ENCODE measurements around the gene WDR19. TPM values are rescaled to one million over a fixed set of nuclear protein-coding genes. Genes with fewer than 3 reads are reported as not detected.

Gene WDR19
- total and polyA plus RNA-seq, 5 donors from 2014 or later, result 1.7 to 12.1 (median 2.6) TPM

- Mint-ChIP-seq H3K27ac (peak overlapping the region in 1 of 3 donors; percentile 13), H3K27me3 (no peaks in the 10 kb centered on the region)
Measured at GRCh38 chr4:39233114-39233513, 50.8 kb downstream of the WDR19 start.

GRCh38 chr4:39233783-39234182 lies 51.5 kb downstream of the WDR19 start:
- no peaks in the 10 kb centered on the region for H3K4me1 Mint-ChIP-seq
- Histone ChIP-seq H3K27me3 (ENCODE audit: control insufficient read depth, insufficient read depth, low read length) (no peaks in the 10 kb centered on the region), H3K4me3 (ENCODE audit: low read depth, low read length) (no peak overlapping the region), H3K4me1 (ENCODE audit: control insufficient read depth, insufficient read depth, low read length, poor library complexity, severe bottlenecking) (no peaks in the 10 kb centered on the region), H3K27ac (ENCODE audit: insufficient read depth, low read length, poor library complexity, severe bottlenecking) (no peak overlapping the region), H3K9me3 (ENCODE audit: control insufficient read depth in 2 of 2, low read length in 2 of 2) (no peaks in the 10 kb centered on the region), H3K36me3 (ENCODE audit: control insufficient read depth, insufficient read depth, low read length) (no peaks in the 10 kb centered on the region)
- H3K9me3 Mint-ChIP-seq, result no peaks in the 10 kb centered on the region
- ATAC-seq (ENCODE audit: low read depth in 2 of 2), result no peak
- H3K27ac Mint-ChIP-seq, result no peak overlapping the region
- peaks cover 29% of the 10 kb centered on the region for H3K36me3 Mint-ChIP-seq
- no peaks in the 10 kb centered on the region for H3K27me3 Mint-ChIP-seq
- no peak for DNase-seq
- no peak overlapping the region for H3K4me3 Mint-ChIP-seq

More at GRCh38 chr4:39233114-39233513, 50.8 kb downstream of the WDR19 start:
- Histone ChIP-seq H3K4me3 (ENCODE audit: low read depth, low read length) (no peak overlapping the region), H3K36me3 (ENCODE audit: control insufficient read depth, insufficient read depth, low read length) (no peaks in the 10 kb centered on the region), H3K4me1 (ENCODE audit: control insufficient read depth, insufficient read depth, low read length, poor library complexity, severe bottlenecking) (no peaks in the 10 kb centered on the region), H3K27ac (ENCODE audit: insufficient read depth, low read length, poor library complexity, severe bottlenecking) (no peak overlapping the region), H3K27me3 (ENCODE audit: control insufficient read depth, insufficient read depth, low read length) (no peaks in the 10 kb centered on the region), H3K9me3 (ENCODE audit: control insufficient read depth in 2 of 2, low read length in 2 of 2) (no peaks in the 10 kb centered on the region)
- no peak for DNase-seq
- no peaks in the 10 kb centered on the region for H3K4me1 Mint-ChIP-seq
- no peak for ATAC-seq (ENCODE audit: low read depth in 2 of 2)
- H3K36me3 Mint-ChIP-seq, result peaks cover 31% of the 10 kb centered on the region
- H3K4me3 Mint-ChIP-seq, result no peak overlapping the region
- H3K9me3 Mint-ChIP-seq, result no peaks in the 10 kb centered on the region

- no peaks in the 10 kb centered on the region for H3K4me1 Mint-ChIP-seq
- H3K27ac Mint-ChIP-seq, result no peak overlapping the region
- Histone ChIP-seq H3K36me3 (ENCODE audit: control insufficient read depth, insufficient read depth, low read length) (no peaks in the 10 kb centered on the region), H3K4me3 (ENCODE audit: low read depth, low read length) (no peak overlapping the region), H3K9me3 (ENCODE audit: control insufficient read depth in 2 of 2, low read length in 2 of 2) (no peaks in the 10 kb centered on the region), H3K27ac (ENCODE audit: insufficient read depth, low read length, poor library complexity, severe bottlenecking) (no peak overlapping the region), H3K4me1 (ENCODE audit: control insufficient read depth, insufficient read depth, low read length, poor library complexity, severe bottlenecking) (no peaks in the 10 kb centered on the region), H3K27me3 (ENCODE audit: control insufficient read depth, insufficient read depth, low read length) (no peaks in the 10 kb centered on the region)
- peaks cover 23% of the 10 kb centered on the region for H3K36me3 Mint-ChIP-seq
- no peaks in the 10 kb centered on the region for H3K9me3 Mint-ChIP-seq
- ATAC-seq (ENCODE audit: low read depth in 2 of 2), result no peak
- DNase-seq, result no peak
- H3K27me3 Mint-ChIP-seq, result no peaks in the 10 kb centered on the region
- no peak overlapping the region for H3K4me3 Mint-ChIP-seq
Measured at GRCh38 chr4:39235021-39235420, 52.7 kb downstream of the WDR19 start.

- H3K36me3 Mint-ChIP-seq, result peaks cover 22% of the 10 kb centered on the region
Measured at GRCh38 chr4:39235696-39236095, 53.4 kb downstream of the WDR19 start.

GRCh38 chr4:39237179-39237578 lies 54.9 kb downstream of the WDR19 start:
- H3K27me3 ChIP-seq (ENCODE audit: control insufficient read depth, insufficient read depth, low read length), result no peaks in the 10 kb centered on the region
- Mint-ChIP-seq H3K9me3 (no peaks in the 10 kb centered on the region), H3K4me1 (no peaks in the 10 kb centered on the region), H3K4me3 (no peak overlapping the region), H3K27me3 (no peaks in the 10 kb centered on the region), H3K27ac (no peak overlapping the region), H3K36me3 (peaks cover 20% of the 10 kb centered on the region)
- H3K9me3 ChIP-seq (ENCODE audit: control insufficient read depth in 2 of 2, low read length in 2 of 2), result no peaks in the 10 kb centered on the region
- no peak overlapping the region for H3K27ac ChIP-seq (ENCODE audit: insufficient read depth, low read length, poor library complexity, severe bottlenecking)
- no peaks in the 10 kb centered on the region for H3K4me1 ChIP-seq (ENCODE audit: control insufficient read depth, insufficient read depth, low read length, poor library complexity, severe bottlenecking)
- no peaks in the 10 kb centered on the region for H3K36me3 ChIP-seq (ENCODE audit: control insufficient read depth, insufficient read depth, low read length)
- H3K4me3 ChIP-seq (ENCODE audit: low read depth, low read length), result no peak overlapping the region
- ATAC-seq (ENCODE audit: low read depth in 2 of 2) (no peak), DNase-seq (no peak)

More at GRCh38 chr4:39235696-39236095, 53.4 kb downstream of the WDR19 start:
- Histone ChIP-seq H3K4me3 (ENCODE audit: low read depth, low read length) (no peak overlapping the region), H3K27me3 (ENCODE audit: control insufficient read depth, insufficient read depth, low read length) (no peaks in the 10 kb centered on the region), H3K36me3 (ENCODE audit: control insufficient read depth, insufficient read depth, low read length) (no peaks in the 10 kb centered on the region), H3K4me1 (ENCODE audit: control insufficient read depth, insufficient read depth, low read length, poor library complexity, severe bottlenecking) (no peaks in the 10 kb centered on the region), H3K9me3 (ENCODE audit: control insufficient read depth in 2 of 2, low read length in 2 of 2) (no peaks in the 10 kb centered on the region), H3K27ac (ENCODE audit: insufficient read depth, low read length, poor library complexity, severe bottlenecking) (no peak overlapping the region)
- no peak for DNase-seq
- ATAC-seq (ENCODE audit: low read depth in 2 of 2), result no peak
- no peaks in the 10 kb centered on the region for H3K9me3 Mint-ChIP-seq
- H3K27ac Mint-ChIP-seq, result no peak overlapping the region
- H3K4me3 Mint-ChIP-seq, result no peak overlapping the region
- H3K4me1 Mint-ChIP-seq, result no peaks in the 10 kb centered on the region
- no peaks in the 10 kb centered on the region for H3K27me3 Mint-ChIP-seq

GRCh38 chr4:39243462-39243861 lies 61.1 kb downstream of the WDR19 start:
- peaks cover 0 to 2% (median 0%) of the 10 kb centered on the region in 7 donors for H3K9me3 Mint-ChIP-seq
- no peaks in the 10 kb centered on the region for H3K27me3 ChIP-seq (ENCODE audit: control insufficient read depth, insufficient read depth, low read length)
- H3K4me3 ChIP-seq (ENCODE audit: low read depth, low read length), result no peak overlapping the region
- no peaks in the 10 kb centered on the region for H3K4me1 Mint-ChIP-seq
- no peak for DNase-seq
- H3K36me3 ChIP-seq (ENCODE audit: control insufficient read depth, insufficient read depth, low read length), result no peaks in the 10 kb centered on the region
- no peaks in the 10 kb centered on the region for H3K9me3 ChIP-seq (ENCODE audit: control insufficient read depth in 2 of 2, low read length in 2 of 2)
- peaks cover 8% of the 10 kb centered on the region for H3K36me3 Mint-ChIP-seq
- no peaks in the 10 kb centered on the region for H3K4me1 ChIP-seq (ENCODE audit: control insufficient read depth, insufficient read depth, low read length, poor library complexity, severe bottlenecking)
- no peak overlapping the region for H3K27ac Mint-ChIP-seq
- ATAC-seq (ENCODE audit: low read depth in 2 of 2), result no peak
- no peaks in the 10 kb centered on the region for H3K27me3 Mint-ChIP-seq
- H3K27ac ChIP-seq (ENCODE audit: insufficient read depth, low read length, poor library complexity, severe bottlenecking), result no peak overlapping the region
- no peak overlapping the region for H3K4me3 Mint-ChIP-seq

GRCh38 chr4:39255266-39255665 lies 72.9 kb downstream of the WDR19 start:
- Histone ChIP-seq H3K4me1 (ENCODE audit: control insufficient read depth, insufficient read depth, low read length, poor library complexity, severe bottlenecking) (no peaks in the 10 kb centered on the region), H3K9me3 (ENCODE audit: control insufficient read depth in 2 of 2, low read length in 2 of 2) (no peaks in the 10 kb centered on the region), H3K27me3 (ENCODE audit: control insufficient read depth, insufficient read depth, low read length) (no peaks in the 10 kb centered on the region), H3K36me3 (ENCODE audit: control insufficient read depth, insufficient read depth, low read length) (no peaks in the 10 kb centered on the region), H3K4me3 (ENCODE audit: low read depth, low read length) (no peak overlapping the region), H3K27ac (ENCODE audit: insufficient read depth, low read length, poor library complexity, severe bottlenecking) (no peak overlapping the region)
- Mint-ChIP-seq H3K4me3 (no peak overlapping the region), H3K4me1 (no peaks in the 10 kb centered on the region), H3K27ac (no peak overlapping the region), H3K9me3 (peaks cover 0 to 2% (median 0%) of the 10 kb centered on the region in 7 donors), H3K27me3 (peaks cover 4% of the 10 kb centered on the region), H3K36me3 (peaks cover 13% of the 10 kb centered on the region)
- ATAC-seq (ENCODE audit: low read depth in 2 of 2) (no peak), DNase-seq (no peak)

GRCh38 chr4:39255871-39256270 lies 73.5 kb downstream of the WDR19 start:
- Histone ChIP-seq H3K4me1 (ENCODE audit: control insufficient read depth, insufficient read depth, low read length, poor library complexity, severe bottlenecking) (no peaks in the 10 kb centered on the region), H3K27ac (ENCODE audit: insufficient read depth, low read length, poor library complexity, severe bottlenecking) (no peak overlapping the region), H3K27me3 (ENCODE audit: control insufficient read depth, insufficient read depth, low read length) (no peaks in the 10 kb centered on the region), H3K9me3 (ENCODE audit: control insufficient read depth in 2 of 2, low read length in 2 of 2) (no peaks in the 10 kb centered on the region), H3K4me3 (ENCODE audit: low read depth, low read length) (no peak overlapping the region), H3K36me3 (ENCODE audit: control insufficient read depth, insufficient read depth, low read length) (no peaks in the 10 kb centered on the region)
- no peak overlapping the region for H3K4me3 Mint-ChIP-seq
- DNase-seq (no peak), ATAC-seq (ENCODE audit: low read depth in 2 of 2) (no peak)
- no peaks in the 10 kb centered on the region for H3K4me1 Mint-ChIP-seq
- H3K27me3 Mint-ChIP-seq, result peaks cover 4% of the 10 kb centered on the region
- peaks cover 0 to 2% (median 0%) of the 10 kb centered on the region in 7 donors for H3K9me3 Mint-ChIP-seq
- no peak overlapping the region for H3K27ac Mint-ChIP-seq
- H3K36me3 Mint-ChIP-seq, result peaks cover 11% of the 10 kb centered on the region

Measured in CD4-positive, CD25-positive, alpha-beta regulatory T cell (primary cell).